ENCODE measurements around the gene PLEKHA5. TPM values are rescaled to one million over a fixed set of nuclear protein-coding genes. Genes with fewer than 3 reads are reported as not detected.

PLEKHA5 gene
- total RNA-seq, 1 experiment from 2014 or later = 14.0 TPM

DNA sequence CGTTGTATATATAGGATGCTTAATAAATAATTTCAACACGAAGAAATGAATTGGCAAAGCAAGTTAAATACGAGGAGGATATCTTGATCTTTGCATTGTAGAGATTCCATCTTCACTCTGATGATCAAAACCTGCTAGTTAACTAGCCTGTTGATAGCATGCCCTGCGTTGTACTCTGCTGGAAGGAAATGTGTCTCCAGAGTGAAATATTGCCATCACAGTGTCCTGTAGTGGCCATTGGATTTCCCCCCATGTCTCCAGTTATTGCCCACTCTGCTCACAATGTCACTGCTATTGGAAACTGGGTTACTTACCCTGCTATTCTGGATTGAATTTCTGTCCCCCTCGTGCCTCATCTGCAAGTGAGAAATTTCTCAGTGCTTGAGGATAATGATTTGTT, 109.6 kb downstream of the PLEKHA5 start:
- no peaks in the 10 kb centered on the region for H3K27me3 ChIP-seq (replicated peaks; ENCODE audit: insufficient read depth, low read depth, low read length, poor library complexity)
- peak overlapping the region; percentile 41 for H3K27ac ChIP-seq (ENCODE audit: low read depth, low read length, poor library complexity, severe bottlenecking)
- H3K4me1 ChIP-seq (ENCODE audit: insufficient read depth, low read length, poor library complexity, severe bottlenecking) = peaks cover 32% of the 10 kb centered on the region
- intact Hi-C loops (cut with micrococcal nuclease; ENCODE audit: unreplicated experiment) = no loop called here
- BruUV-seq (replicated peaks) = no TSS peak
- DNase-seq (ENCODE audit: low spot score) = no peak
- no peaks in the 10 kb centered on the region for H3K36me3 ChIP-seq (ENCODE audit: insufficient read depth, low read length, poor library complexity, severe bottlenecking)
- no peak overlapping the region for H3K4me3 ChIP-seq (ENCODE audit: low read depth, low read length, poor library complexity, severe bottlenecking)
- H3K9me3 ChIP-seq (ENCODE audit: low read depth, low read length, poor library complexity, severe bottlenecking) = no peaks in the 10 kb centered on the region
- no peak for TF ChIP-seq EZH2 (IDR thresholded peaks at IDR 0.05; ENCODE audit: borderline replicate concordance, low read depth, low read length, poor library complexity, severe bottlenecking)
- TF ChIP-seq, protein P1, sequence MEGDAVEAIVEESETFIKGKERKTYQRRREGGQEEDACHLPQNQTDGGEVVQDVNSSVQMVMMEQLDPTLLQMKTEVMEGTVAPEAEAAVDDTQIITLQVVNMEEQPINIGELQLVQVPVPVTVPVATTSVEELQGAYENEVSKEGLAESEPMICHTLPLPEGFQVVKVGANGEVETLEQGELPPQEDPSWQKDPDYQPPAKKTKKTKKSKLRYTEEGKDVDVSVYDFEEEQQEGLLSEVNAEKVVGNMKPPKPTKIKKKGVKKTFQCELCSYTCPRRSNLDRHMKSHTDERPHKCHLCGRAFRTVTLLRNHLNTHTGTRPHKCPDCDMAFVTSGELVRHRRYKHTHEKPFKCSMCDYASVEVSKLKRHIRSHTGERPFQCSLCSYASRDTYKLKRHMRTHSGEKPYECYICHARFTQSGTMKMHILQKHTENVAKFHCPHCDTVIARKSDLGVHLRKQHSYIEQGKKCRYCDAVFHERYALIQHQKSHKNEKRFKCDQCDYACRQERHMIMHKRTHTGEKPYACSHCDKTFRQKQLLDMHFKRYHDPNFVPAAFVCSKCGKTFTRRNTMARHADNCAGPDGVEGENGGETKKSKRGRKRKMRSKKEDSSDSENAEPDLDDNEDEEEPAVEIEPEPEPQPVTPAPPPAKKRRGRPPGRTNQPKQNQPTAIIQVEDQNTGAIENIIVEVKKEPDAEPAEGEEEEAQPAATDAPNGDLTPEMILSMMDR (conservative IDR thresholded peaks at IDR 0.05; ENCODE audit: low read depth, low read length) = no peak
- ChIA-PET POLR2A (ENCODE audit: low non-redundant PET) (no interaction called here), CTCF (no interaction called here)

DNA sequence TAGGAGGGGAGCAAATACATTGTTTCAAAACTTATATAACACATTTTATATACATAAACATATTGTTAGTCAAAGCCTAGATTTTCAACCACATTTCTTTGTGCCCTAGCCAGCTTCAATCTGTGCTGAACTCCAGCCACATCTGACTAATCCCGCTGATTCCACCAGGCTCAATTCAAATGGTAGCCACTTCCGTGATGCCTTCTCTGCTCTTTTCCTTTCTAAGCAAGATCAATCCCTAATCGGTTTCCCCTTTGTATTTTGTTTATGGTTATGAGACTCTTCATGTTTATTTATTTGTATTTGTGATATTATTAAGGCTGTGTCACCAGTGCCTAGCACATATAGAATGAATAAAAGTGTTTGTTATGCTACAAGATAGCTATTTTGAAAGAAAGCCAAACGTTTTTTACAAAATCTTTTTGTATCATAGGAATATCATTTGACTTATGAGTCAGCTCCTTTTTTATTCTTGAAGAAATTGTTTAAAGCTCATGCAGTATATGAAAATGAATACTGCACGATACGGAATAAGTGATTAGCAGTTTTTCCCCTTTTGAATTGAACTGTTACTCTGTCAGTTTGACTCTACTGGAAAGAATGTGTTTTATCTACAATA, 110.2 kb downstream of the PLEKHA5 start:
- CTCF ChIA-PET = no interaction called here
- Histone ChIP-seq H3K27me3 (replicated peaks; ENCODE audit: insufficient read depth, low read depth, low read length, poor library complexity) (no peaks in the 10 kb centered on the region), H3K4me3 (ENCODE audit: low read depth, low read length, poor library complexity, severe bottlenecking) (no peak overlapping the region), H3K4me1 (ENCODE audit: insufficient read depth, low read length, poor library complexity, severe bottlenecking) (peaks cover 26% of the 10 kb centered on the region), H3K9me3 (ENCODE audit: low read depth, low read length, poor library complexity, severe bottlenecking) (no peaks in the 10 kb centered on the region), H3K36me3 (ENCODE audit: insufficient read depth, low read length, poor library complexity, severe bottlenecking) (no peaks in the 10 kb centered on the region), H3K27ac (ENCODE audit: low read depth, low read length, poor library complexity, severe bottlenecking) (peak overlapping the region; percentile 41)
- TF ChIP-seq, protein P1 (conservative IDR thresholded peaks at IDR 0.05; ENCODE audit: low read depth, low read length) = no peak
- TF ChIP-seq EZH2 (IDR thresholded peaks at IDR 0.05; ENCODE audit: borderline replicate concordance, low read depth, low read length, poor library complexity, severe bottlenecking) = no peak
- BruUV-seq (replicated peaks) = no TSS peak
- POLR2A ChIA-PET (ENCODE audit: low non-redundant PET) = no interaction called here
- DNase-seq (ENCODE audit: low spot score) = peak; percentile 19
- intact Hi-C loops (cut with micrococcal nuclease; ENCODE audit: unreplicated experiment) = no loop called here

DNA sequence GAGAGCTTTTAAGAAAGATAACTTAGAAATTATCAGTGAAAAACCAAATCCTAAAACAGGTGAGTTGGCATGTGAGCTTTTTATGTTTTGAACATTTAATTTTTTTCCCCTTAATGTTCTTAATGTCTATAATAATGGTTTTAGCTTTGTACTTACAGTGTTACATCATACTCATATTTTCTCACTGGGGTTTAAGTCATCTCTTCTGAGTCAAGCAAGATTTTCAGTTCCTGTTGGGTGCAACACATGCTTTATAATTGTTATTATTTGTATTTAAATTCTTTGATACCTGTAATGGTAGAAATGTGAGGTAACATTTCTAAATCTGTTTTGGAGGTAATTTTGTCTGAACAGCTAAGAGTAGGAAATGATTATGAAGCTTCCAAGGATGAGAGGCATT, 113.0 kb downstream of the PLEKHA5 start:
- no peak for DNase-seq (ENCODE audit: low spot score)
- no peak for TF ChIP-seq EZH2 (IDR thresholded peaks at IDR 0.05; ENCODE audit: borderline replicate concordance, low read depth, low read length, poor library complexity, severe bottlenecking)
- TF ChIP-seq, protein P1 (conservative IDR thresholded peaks at IDR 0.05; ENCODE audit: low read depth, low read length) = no peak
- Histone ChIP-seq H3K4me1 (ENCODE audit: insufficient read depth, low read length, poor library complexity, severe bottlenecking) (peaks cover 19% of the 10 kb centered on the region), H3K27ac (ENCODE audit: low read depth, low read length, poor library complexity, severe bottlenecking) (no peak overlapping the region), H3K9me3 (ENCODE audit: low read depth, low read length, poor library complexity, severe bottlenecking) (no peaks in the 10 kb centered on the region), H3K36me3 (ENCODE audit: insufficient read depth, low read length, poor library complexity, severe bottlenecking) (no peaks in the 10 kb centered on the region), H3K27me3 (replicated peaks; ENCODE audit: insufficient read depth, low read depth, low read length, poor library complexity) (no peaks in the 10 kb centered on the region), H3K4me3 (ENCODE audit: low read depth, low read length, poor library complexity, severe bottlenecking) (no peak overlapping the region)
- no TSS peak for BruUV-seq (replicated peaks)
- intact Hi-C loops (cut with micrococcal nuclease; ENCODE audit: unreplicated experiment) = no loop called here
- POLR2A ChIA-PET (ENCODE audit: low non-redundant PET) = no interaction called here
- CTCF ChIA-PET = no interaction called here

Measured in A673 (cell line).